DND-41 (cell line): ENCODE results near the gene NDOR1.

Experiments
- EZH2 ChIP-seq: IDR thresholded peaks from 3 replicates; pipeline ENCODE4 v1.6.1; 2012; ENCODE audit warnings: borderline replicate concordance, low read depth, mild to moderate bottlenecking, moderate library complexity, low read length, inconsistent platforms; ENCODE audit not compliant: severe bottlenecking
- TF ChIP-seq, protein P1 (sequence below): IDR thresholded peaks from 2 replicates; pipeline ENCODE4 v1.5.1; 2012; ENCODE audit warnings: borderline replicate concordance, low read length, moderate library complexity, mild to moderate bottlenecking; ENCODE audit not compliant: poor library complexity, severe bottlenecking; ENCODE audit errors: extremely low read depth

DNA sequence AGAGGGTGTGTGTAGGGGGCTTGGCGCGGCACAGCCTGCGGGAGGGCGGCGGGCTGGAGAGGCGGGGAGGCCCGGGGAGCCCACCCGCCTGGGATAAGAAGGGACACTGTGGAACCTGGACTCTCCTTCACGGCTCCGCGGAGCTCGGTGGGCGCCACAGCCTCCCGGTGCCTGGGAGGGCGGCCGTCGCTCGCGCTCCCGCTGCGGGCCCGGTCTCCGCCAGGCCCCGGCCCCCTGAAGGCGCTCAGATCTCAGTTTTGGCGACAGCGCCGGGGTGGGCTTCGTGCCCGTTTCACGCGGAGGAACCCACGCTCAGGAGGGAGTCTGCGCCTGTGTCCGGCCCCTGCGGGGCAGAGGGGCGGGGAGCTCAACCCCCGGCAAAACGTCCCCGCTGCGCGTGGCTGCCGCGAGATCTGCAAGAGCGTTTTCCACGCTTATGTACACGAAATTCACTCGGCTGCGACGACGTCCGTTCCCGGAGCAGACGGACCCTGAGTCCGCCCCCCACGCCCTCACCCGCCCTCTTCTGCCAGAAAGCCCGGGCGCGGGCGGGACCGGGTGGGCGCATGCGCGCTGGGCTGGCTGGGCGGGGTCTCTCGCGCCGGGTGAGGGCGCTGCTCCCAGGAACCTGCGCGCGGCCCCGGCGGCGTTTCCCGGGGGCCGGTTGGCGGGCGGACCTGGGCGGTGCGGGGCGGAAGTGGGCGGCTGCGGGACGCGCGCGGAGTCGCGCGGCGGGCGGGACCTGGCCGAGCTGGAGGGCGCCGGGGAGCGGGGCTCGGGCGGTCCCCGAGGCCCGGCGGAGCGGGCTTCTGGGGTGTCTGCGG is 49.3 kb downstream of the NDOR1 start, which contains the start of gene NELFB:
- TF ChIP-seq, protein P1, sequence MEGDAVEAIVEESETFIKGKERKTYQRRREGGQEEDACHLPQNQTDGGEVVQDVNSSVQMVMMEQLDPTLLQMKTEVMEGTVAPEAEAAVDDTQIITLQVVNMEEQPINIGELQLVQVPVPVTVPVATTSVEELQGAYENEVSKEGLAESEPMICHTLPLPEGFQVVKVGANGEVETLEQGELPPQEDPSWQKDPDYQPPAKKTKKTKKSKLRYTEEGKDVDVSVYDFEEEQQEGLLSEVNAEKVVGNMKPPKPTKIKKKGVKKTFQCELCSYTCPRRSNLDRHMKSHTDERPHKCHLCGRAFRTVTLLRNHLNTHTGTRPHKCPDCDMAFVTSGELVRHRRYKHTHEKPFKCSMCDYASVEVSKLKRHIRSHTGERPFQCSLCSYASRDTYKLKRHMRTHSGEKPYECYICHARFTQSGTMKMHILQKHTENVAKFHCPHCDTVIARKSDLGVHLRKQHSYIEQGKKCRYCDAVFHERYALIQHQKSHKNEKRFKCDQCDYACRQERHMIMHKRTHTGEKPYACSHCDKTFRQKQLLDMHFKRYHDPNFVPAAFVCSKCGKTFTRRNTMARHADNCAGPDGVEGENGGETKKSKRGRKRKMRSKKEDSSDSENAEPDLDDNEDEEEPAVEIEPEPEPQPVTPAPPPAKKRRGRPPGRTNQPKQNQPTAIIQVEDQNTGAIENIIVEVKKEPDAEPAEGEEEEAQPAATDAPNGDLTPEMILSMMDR = no peak
- TF ChIP-seq EZH2 = no peak
